GM12878 (cell line): ENCODE measurements around the gene MAP3K5. TPM values are rescaled to one million over a fixed set of nuclear protein-coding genes. Genes with fewer than 3 reads are reported as not detected.

Experiments used
- ASH2L ChIP-seq: fragments of 300-600, 200-600 bp; sonication (generic); IDR thresholded peaks from 2 replicates; pipeline ENCODE4 v1.6.1; 2017; ENCODE audit warnings: low read depth, mild to moderate bottlenecking, borderline replicate concordance
- CBX3 ChIP-seq: fragments of 200-600 bp; sonication (generic); IDR thresholded peaks from 2 replicates; pipeline ENCODE4 v1.6.1; 2016; ENCODE audit warnings: low read depth, borderline replicate concordance
- HDGF ChIP-seq: fragments of 450-650 bp; IDR thresholded peaks from 2 replicates; pipeline ENCODE4 v1.6.1; 2016; ENCODE audit warnings: antibody characterized with exemption
- MXI1 ChIP-seq: fragments of 150-350 bp; IDR thresholded peaks from 2 replicates; pipeline ENCODE4 v1.6.1; 2011; ENCODE audit warnings: low read depth, mild to moderate bottlenecking, inconsistent platforms, low read length, improper control_type of control experiment
- NFYB ChIP-seq: IDR thresholded peaks from 2 replicates; pipeline ENCODE4 v1.6.1; 2011; ENCODE audit warnings: low read depth, mild to moderate bottlenecking, low read length, improper control_type of control experiment, moderate library complexity; ENCODE audit not compliant: insufficient read depth
- NR2C1 ChIP-seq: fragments of 450-650 bp; IDR thresholded peaks from 2 replicates; pipeline ENCODE4 v1.6.1; 2017; ENCODE audit warnings: antibody characterized with exemption, mild to moderate bottlenecking, moderate library complexity
- POLR2A ChIP-seq: IDR thresholded peaks from 2 replicates; pipeline ENCODE4 v1.6.1; 2011; ENCODE audit warnings: low read depth, mild to moderate bottlenecking, low read length
- PRDM15 ChIP-seq: fragments of 450-650 bp; formaldehyde crosslinking; IDR thresholded peaks from 2 replicates; pipeline ENCODE4 v1.4.0; 2020; ENCODE audit warnings: mild to moderate bottlenecking, moderate library complexity
- RB1 ChIP-seq: fragments of 450-650 bp; formaldehyde crosslinking; IDR thresholded peaks from 2 replicates; pipeline ENCODE4 v1.6.1; 2017; ENCODE audit warnings: mild to moderate bottlenecking, borderline replicate concordance
- SRF ChIP-seq, 2 experiments: IDR thresholded peaks; 2 replicates each; pipeline ENCODE4 v1.6.1; 2011; ENCODE audit warnings: low read depth in 2 of 2, low read length in 2 of 2, mild to moderate bottlenecking in 1 of 2, moderate library complexity in 1 of 2
- STAT3 ChIP-seq: IDR thresholded peaks from 2 replicates; pipeline ENCODE4 v1.6.1; 2011; ENCODE audit warnings: low read depth, low read length, improper control_type of control experiment
- polyA plus RNA-seq, 11 experiments: library from polyadenylated mRNA; depleted of rRNA in 4 of 11; unstranded in 6 of 11; stranded (reverse) in 5 of 11; fragments of >200 nt; fragmentation: Nextera tagmentation in 4 of 11; fragmentation: Illumina TruSeq in 1 of 11; extraction: Ambion mirVana in 4 of 11; extraction: Trizol in 1 of 11; gene quantifications; 1 replicate in 1 of 11; 2 replicates in 10 of 11; pipeline versions ENCODE4 v1.2.1 to v1.2.3, GENCODE V29; 2011 to 2016; ENCODE audit warnings: inconsistent platforms in 2 of 11, missing spikeins in 2 of 11, low read depth in 1 of 11
- total RNA-seq, 4 experiments: library from RNA; depleted of rRNA in 3 of 4; stranded (reverse); fragments of >200 nt in 3 of 4; fragmentation: Illumina TruSeq in 1 of 4; extraction: Trizol in 1 of 4; gene quantifications; 2 replicates each; pipeline versions ENCODE4 v1.2.1 to v1.2.3, GENCODE V29; 2013 to 2021
- TF ChIP-seq, protein P1 (sequence below): IDR thresholded peaks from 2 replicates; pipeline ENCODE4 v1.6.1; 2012; ENCODE audit warnings: improper control_type of control experiment, low read depth, low read length; ENCODE audit not compliant: insufficient replicate concordance
- TF ChIP-seq, protein P2 (sequence below): fragments of 450-650 bp; IDR thresholded peaks from 2 replicates; pipeline ENCODE4 v1.6.1; 2017; ENCODE audit warnings: antibody characterized with exemption, mild to moderate bottlenecking, moderate library complexity
- TF ChIP-seq, protein P3 (sequence below): IDR thresholded peaks from 2 replicates; pipeline ENCODE4 v1.6.1; 2011; ENCODE audit warnings: borderline replicate concordance, low read depth, mild to moderate bottlenecking, moderate library complexity, low read length; ENCODE audit not compliant: insufficient read depth, poor library complexity, severe bottlenecking

The MAP3K5 gene
- total and polyA plus RNA-seq, 10 of the 15 experiments (the other 5 are each of a cell fraction or from before 2014, with no cell fraction given), result 5.4 to 34.3 (median 26.4) TPM

GRCh38 chr6:136719280-136720044 is 72.8 kb downstream of the MAP3K5 start (continued):
- TF ChIP-seq, protein P1, sequence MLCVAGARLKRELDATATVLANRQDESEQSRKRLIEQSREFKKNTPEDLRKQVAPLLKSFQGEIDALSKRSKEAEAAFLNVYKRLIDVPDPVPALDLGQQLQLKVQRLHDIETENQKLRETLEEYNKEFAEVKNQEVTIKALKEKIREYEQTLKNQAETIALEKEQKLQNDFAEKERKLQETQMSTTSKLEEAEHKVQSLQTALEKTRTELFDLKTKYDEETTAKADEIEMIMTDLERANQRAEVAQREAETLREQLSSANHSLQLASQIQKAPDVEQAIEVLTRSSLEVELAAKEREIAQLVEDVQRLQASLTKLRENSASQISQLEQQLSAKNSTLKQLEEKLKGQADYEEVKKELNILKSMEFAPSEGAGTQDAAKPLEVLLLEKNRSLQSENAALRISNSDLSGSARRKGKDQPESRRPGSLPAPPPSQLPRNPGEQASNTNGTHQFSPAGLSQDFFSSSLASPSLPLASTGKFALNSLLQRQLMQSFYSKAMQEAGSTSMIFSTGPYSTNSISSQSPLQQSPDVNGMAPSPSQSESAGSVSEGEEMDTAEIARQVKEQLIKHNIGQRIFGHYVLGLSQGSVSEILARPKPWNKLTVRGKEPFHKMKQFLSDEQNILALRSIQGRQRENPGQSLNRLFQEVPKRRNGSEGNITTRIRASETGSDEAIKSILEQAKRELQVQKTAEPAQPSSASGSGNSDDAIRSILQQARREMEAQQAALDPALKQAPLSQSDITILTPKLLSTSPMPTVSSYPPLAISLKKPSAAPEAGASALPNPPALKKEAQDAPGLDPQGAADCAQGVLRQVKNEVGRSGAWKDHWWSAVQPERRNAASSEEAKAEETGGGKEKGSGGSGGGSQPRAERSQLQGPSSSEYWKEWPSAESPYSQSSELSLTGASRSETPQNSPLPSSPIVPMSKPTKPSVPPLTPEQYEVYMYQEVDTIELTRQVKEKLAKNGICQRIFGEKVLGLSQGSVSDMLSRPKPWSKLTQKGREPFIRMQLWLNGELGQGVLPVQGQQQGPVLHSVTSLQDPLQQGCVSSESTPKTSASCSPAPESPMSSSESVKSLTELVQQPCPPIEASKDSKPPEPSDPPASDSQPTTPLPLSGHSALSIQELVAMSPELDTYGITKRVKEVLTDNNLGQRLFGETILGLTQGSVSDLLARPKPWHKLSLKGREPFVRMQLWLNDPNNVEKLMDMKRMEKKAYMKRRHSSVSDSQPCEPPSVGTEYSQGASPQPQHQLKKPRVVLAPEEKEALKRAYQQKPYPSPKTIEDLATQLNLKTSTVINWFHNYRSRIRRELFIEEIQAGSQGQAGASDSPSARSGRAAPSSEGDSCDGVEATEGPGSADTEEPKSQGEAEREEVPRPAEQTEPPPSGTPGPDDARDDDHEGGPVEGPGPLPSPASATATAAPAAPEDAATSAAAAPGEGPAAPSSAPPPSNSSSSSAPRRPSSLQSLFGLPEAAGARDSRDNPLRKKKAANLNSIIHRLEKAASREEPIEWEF, result peak; percentile 83
- TF ChIP-seq SRF (IDR thresholded peaks at IDR 0.05; ENCODE audit: low read depth in 2 of 2, low read length in 2 of 2) (no peak), PRDM15 (CRISPR knock-in tag) (no peak), ASH2L (no peak), STAT3 (peak; percentile 84; the same call in 1 of the 2 replicates), POLR2A (no peak; the same call in 1 of the 2 replicates), CBX3 (no peak), MXI1 (no peak), NFYB (no peak), HDGF (no peak), NR2C1 (no peak), RB1 (no peak)
- TF ChIP-seq, protein P2, sequence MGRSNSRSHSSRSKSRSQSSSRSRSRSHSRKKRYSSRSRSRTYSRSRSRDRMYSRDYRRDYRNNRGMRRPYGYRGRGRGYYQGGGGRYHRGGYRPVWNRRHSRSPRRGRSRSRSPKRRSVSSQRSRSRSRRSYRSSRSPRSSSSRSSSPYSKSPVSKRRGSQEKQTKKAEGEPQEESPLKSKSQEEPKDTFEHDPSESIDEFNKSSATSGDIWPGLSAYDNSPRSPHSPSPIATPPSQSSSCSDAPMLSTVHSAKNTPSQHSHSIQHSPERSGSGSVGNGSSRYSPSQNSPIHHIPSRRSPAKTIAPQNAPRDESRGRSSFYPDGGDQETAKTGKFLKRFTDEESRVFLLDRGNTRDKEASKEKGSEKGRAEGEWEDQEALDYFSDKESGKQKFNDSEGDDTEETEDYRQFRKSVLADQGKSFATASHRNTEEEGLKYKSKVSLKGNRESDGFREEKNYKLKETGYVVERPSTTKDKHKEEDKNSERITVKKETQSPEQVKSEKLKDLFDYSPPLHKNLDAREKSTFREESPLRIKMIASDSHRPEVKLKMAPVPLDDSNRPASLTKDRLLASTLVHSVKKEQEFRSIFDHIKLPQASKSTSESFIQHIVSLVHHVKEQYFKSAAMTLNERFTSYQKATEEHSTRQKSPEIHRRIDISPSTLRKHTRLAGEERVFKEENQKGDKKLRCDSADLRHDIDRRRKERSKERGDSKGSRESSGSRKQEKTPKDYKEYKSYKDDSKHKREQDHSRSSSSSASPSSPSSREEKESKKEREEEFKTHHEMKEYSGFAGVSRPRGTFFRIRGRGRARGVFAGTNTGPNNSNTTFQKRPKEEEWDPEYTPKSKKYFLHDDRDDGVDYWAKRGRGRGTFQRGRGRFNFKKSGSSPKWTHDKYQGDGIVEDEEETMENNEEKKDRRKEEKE, result no peak
- TF ChIP-seq, protein P3, sequence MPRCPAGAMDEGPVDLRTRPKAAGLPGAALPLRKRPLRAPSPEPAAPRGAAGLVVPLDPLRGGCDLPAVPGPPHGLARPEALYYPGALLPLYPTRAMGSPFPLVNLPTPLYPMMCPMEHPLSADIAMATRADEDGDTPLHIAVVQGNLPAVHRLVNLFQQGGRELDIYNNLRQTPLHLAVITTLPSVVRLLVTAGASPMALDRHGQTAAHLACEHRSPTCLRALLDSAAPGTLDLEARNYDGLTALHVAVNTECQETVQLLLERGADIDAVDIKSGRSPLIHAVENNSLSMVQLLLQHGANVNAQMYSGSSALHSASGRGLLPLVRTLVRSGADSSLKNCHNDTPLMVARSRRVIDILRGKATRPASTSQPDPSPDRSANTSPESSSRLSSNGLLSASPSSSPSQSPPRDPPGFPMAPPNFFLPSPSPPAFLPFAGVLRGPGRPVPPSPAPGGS, result peak; percentile 95
